SK-N-MC (cell line): ENCODE data around the gene EFS.

ENCODE experiments used
- EZH2 ChIP-seq: fragments of 200-600 bp; sonication (generic); IDR thresholded peaks from one replicate; pipeline ENCODE4 v1.6.1; 2017; ENCODE audit warnings: antibody characterized with exemption
- FOXP2 ChIP-seq: optimal IDR thresholded peaks from 2 replicates; pipeline ENCODE3; 2011; ENCODE audit warnings: mild to moderate bottlenecking, moderate library complexity; ENCODE audit not compliant: insufficient read depth; ENCODE audit errors: extremely low read length, control extremely low read depth
- POLR2AphosphoS5 ChIP-seq: IDR thresholded peaks from 2 replicates; pipeline ENCODE4 v1.6.1; 2012; ENCODE audit warnings: mild to moderate bottlenecking, low read depth, low read length, borderline replicate concordance

GRCh38 chr14:23382731-23383440 is 17.9 kb upstream of the EFS start:
- TF ChIP-seq EZH2 = no peak
- TF ChIP-seq POLR2AphosphoS5 = no peak
- TF ChIP-seq FOXP2 = no peak
